CD4-positive, alpha-beta T cell treated with Interleukin-2 at 100 ng/mL for 4 hours (primary cell): Measurements from ENCODE around the gene MYO1E.

ENCODE experiments used
- DNase-seq: peaks from one replicate; pipeline ENCODE4 v3.0.0-alpha.2; 2020; ENCODE audit warnings: low spot score

MYO1E gene

DNA sequence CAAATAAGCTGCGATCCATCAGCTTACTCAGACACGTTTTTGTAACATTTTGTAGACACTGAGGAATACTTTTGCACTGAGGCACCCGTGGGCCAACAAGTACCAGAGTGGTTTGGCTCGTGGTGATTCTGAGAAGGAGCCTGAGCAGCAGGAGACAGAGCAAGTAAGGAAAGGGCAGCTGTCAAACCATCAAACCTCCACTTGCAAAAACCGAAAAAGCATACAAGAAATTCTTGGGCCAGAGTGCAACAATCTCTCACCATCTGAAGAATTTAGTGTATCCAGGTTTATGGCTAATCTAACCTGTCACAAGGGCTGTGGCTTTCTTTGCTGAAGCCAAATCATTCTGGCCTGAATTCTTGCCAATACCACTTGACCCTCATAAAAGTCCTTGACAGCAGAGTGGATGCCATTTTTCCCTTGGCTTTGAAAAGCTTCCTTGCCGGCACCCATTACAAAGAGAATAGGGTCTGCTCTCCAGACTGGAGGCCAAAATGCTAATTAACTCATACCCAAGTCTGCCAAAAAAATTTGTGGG lies 56.7 kb downstream of the MYO1E start:
- DNase-seq = no peak

- no peak for DNase-seq
Observed at GRCh38 chr15:59313641-59314332, 58.9 kb downstream of the MYO1E start.

- no peak for DNase-seq
Observed at GRCh38 chr15:59312205-59312604, 60.5 kb downstream of the MYO1E start.

- DNase-seq = no peak
Observed at GRCh38 chr15:59311195-59311594, 61.5 kb downstream of the MYO1E start.

DNA sequence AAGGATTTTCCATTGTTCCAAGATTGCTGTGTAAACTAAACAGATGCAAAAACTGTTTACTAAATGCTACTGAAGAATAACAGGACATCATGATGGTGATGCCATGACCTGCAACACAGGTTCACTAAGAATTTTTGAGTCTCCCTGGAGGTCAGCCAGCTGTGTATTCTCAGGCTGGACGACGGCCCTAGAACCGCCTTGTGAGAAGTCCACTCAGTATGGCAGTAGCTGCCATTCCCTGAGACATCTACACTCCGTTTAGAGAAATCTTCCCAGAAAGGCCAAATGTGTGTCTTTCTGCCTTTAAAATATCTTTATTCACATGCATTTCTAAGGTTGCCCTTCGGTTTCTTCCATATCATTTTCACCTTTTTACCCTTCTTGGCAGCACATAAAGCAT lies 63.3 kb downstream of the MYO1E start:
- no peak for DNase-seq

DNA sequence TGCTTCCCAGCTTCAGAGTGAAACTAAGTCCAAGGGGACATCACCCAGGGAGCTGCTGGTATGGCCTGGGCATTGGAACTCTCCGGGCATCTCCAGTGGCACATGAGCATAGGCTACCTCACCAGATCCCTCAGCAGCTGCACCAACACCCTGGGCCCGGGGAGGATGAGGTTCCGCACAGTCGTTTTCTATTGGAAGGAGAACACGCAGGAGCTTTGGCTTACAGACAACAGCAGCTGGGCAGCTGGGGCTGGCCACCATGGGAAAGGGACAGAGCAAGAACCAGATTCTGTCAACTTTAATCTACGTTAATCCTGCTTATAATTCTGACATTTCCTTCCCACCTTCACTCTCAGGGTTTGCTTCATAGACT lies 65.5 kb downstream of the MYO1E start:
- no peak for DNase-seq

DNA sequence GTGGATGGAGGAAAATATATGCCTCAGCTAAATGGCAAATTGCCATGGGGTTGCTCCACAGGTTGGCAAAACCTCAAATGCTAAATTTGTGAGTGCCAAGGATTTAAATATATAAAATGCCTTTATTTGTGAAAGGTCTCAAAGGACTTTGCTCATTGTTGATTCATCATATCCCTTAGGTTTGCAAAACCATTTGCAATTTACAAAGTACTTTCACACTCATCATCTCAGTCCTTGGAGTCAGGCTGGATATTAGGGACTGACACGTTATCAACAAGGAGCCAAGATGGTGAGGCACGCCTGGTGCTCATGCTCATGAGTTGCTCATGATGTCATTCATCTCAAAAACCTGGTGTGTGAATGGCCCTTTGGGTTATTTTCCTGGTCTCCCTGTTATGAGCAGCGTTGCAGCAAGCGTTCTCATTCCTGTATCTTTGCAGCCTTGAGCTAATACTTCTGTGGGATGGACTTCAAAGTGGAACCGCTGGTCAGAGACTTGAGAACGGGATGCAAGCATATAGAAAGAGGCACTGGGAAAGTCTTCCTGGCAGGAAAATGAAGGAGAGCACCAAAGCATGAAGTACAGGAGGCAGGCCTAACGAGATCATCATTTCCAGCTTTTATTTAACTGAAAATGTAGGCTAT lies 66.0 kb downstream of the MYO1E start:
- DNase-seq = no peak

GRCh38 chr15:59304807-59305206 lies 67.9 kb downstream of the MYO1E start:
- no peak for DNase-seq

- no peak for DNase-seq
Observed at GRCh38 chr15:59304034-59304795, 68.5 kb downstream of the MYO1E start.

- DNase-seq = no peak
Observed at GRCh38 chr15:59303633-59304032, 69.0 kb downstream of the MYO1E start.

GRCh38 chr15:59303136-59303535 lies 69.5 kb downstream of the MYO1E start:
- no peak for DNase-seq

GRCh38 chr15:59301527-59301926 lies 71.1 kb downstream of the MYO1E start:
- no peak for DNase-seq

- DNase-seq = no peak
Observed at GRCh38 chr15:59300618-59301139, 72.0 kb downstream of the MYO1E start.

GRCh38 chr15:59299929-59300617 lies 72.6 kb downstream of the MYO1E start:
- DNase-seq = peak; percentile 68

DNA sequence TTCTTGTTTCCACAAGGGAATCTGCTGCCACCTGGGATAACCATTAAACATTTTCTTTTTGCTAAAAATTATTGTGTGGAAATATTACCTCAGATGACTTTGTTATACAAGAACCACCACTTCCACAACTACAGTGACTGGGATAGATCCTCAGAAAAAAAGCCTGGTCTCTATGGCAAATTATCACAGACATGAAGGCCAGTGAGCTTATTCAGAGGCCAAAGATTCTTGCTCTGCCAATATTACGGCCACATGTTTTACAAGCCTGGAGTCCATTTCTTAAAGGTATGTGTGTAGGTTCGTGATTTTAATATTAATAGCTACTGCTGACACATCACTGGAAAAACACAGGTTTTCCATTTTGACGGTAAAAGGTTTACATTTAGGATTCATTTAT lies 73.8 kb downstream of the MYO1E start:
- no peak for DNase-seq

DNA sequence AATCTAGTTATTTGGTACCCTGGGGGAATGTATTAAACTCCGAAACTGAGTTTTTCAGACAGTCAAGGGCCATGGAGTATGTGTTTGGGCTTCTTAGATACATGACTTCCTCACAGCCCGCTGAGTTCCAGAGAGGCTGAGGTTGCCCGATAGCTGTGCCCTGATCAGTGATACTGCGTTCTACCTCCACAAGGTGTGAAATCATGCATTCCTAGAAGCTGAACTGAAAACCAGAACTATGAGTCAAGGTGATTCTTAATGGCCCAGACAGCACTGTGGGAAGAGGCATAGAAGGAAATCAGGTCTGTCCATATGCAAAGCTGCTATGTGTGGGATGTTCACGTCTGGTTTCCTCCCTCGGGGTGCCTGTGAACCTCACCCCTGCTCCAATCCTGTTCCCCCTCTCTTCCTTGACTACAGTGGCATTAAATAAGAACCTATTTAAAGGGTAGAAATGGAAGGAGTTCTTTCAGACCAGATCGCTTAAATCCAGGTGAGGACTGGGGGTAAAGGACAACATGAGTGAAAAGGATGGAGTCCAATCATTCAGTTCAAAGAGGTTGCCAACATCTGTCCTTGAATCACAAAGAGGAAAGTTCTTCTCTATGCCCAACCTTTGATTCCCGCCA lies 74.3 kb downstream of the MYO1E start:
- peak; percentile 17 for DNase-seq

DNA sequence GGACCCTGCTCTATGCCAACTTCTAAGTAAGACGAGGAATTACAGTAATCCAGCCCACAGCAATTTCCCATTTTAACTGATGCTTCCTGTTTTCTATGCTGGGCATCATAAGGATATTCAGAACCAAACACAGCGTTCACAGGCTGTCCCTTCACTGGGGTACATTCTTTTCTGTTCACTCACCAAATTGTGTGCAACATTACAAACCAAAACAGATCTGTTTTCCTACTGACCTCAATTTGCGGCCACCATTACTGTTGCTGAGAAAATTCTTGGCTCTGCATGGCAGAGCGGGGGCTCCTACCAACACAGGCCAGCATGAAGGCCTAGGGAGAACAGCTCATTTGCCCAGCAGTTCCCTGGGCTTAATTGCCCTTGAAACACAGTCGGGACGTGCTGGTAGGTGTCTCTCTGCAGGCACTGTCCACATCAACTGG lies 76.5 kb downstream of the MYO1E start:
- no peak for DNase-seq

DNA sequence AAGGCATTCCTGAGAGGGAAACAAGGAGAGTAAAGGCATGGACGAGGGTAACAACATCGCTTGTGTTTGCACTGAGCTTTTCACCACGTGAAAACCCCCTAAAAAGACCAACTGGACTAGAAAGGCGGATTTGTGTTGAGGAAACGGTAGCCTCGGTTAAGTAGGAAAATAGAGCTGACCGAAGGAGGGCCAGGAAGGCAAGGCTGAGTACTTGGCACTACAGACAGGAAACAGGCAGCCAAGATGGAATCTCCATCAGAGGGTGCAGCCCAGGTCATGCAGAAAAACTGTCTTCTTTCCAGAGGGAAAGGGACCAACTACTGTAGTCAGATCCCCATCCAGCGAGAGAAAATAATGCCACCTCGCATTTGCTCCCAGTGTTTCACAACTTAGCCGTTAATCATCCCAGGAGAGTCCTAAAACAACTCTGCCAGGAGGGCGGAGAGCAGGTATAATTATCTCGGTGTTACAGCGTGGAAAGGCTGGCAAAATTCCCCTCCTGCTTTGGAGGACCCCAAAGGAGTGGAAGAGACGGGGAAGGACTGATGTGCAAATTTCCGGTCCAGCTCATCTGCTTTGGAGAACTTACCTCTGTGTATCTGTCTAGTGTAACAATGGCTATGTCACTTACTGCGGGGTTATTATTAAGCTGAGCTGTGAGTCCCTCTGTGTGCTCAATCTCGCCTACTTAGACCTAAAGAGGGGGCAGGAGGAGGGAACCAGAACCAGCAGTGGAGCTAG lies 77.2 kb downstream of the MYO1E start:
- DNase-seq = no peak

DNA sequence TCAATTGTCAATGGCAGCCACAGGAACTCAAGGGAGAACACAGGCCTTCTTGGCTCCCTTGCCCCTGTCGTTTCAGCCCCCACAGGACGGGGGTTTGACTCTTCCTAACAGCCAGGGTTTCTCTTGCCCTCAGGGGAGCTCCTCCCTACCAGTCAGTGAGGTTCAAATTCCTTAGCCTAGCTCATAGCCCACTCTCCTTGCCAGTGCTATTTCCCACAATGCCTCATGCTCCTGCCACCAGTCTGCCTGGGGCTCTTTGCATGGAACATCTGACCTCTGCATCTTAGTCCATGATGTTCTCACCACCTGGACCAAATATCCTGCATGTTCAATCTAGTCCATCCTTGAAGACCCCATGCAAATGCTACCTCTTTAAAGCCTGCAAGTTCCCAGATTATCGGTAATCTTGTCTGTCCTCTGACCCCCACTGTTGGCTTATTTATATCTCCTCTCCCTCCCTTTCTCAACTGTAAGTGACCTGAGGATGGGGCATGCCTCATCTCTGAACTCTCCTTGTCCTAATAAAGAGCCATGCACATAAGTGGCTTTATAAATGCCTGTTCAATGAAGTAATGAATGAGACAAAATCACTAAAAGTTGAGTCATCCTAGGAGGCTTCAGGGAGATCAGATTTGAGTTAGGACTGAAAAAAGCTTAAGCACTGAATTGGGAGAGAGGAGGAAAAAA lies 78.0 kb downstream of the MYO1E start:
- DNase-seq = no peak

- DNase-seq = no peak
Observed at GRCh38 chr15:59292442-59293151, 80.1 kb downstream of the MYO1E start.
